ENCODE measurements around the gene CLNK. TPM values are rescaled to one million over a fixed set of nuclear protein-coding genes. Genes with fewer than 3 reads are reported as not detected.

The CLNK gene
- total and polyA plus RNA-seq, 4 donors = under 0.01 to 0.01 (median under 0.01) TPM; not detected in 1

GRCh38 chr4:10526429-10527222 is 157.9 kb downstream of the CLNK start:
- WGBS = 77% methylated on average over 12 of the region's 12 CpGs
- no peak overlapping the region for H3K27ac ChIP-seq (ENCODE audit: low read depth in 1 of 2, low read length in 2 of 2)
- no peaks in the 10 kb centered on the region for H3K4me1 ChIP-seq (ENCODE audit: control insufficient read depth in 4 of 4, insufficient read depth in 4 of 4, low read length in 3 of 4)
- H3K27me3 ChIP-seq (ENCODE audit: control insufficient read depth in 4 of 4, insufficient read depth in 4 of 4, low read length in 3 of 4) = no peaks in the 10 kb centered on the region
- TF ChIP-seq FOXA1 (IDR thresholded peaks at IDR 0.05) (no peak), EGR1 (IDR thresholded peaks at IDR 0.05; ENCODE audit: low read depth in 2 of 2) (no peak), NR2F2 (IDR thresholded peaks at IDR 0.05) (no peak), TAF1 (conservative IDR thresholded peaks at IDR 0.05) (no peak), RXRA (IDR thresholded peaks at IDR 0.05) (no peak), HNF4A (conservative IDR thresholded peaks at IDR 0.05) (no peak), RAD21 (IDR thresholded peaks at IDR 0.05) (no peak), YY1 (IDR thresholded peaks at IDR 0.05) (no peak), GABPA (IDR thresholded peaks at IDR 0.05 in 1 of 2, conservative IDR thresholded peaks at IDR 0.05 in 1 of 2) (no peak), HNF4G (IDR thresholded peaks at IDR 0.05) (no peak)
- TF ChIP-seq, protein P1, sequence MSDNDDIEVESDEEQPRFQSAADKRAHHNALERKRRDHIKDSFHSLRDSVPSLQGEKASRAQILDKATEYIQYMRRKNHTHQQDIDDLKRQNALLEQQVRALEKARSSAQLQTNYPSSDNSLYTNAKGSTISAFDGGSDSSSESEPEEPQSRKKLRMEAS (IDR thresholded peaks at IDR 0.05) = no peak
- TF ChIP-seq, protein P2, sequence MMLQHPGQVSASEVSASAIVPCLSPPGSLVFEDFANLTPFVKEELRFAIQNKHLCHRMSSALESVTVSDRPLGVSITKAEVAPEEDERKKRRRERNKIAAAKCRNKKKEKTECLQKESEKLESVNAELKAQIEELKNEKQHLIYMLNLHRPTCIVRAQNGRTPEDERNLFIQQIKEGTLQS (IDR thresholded peaks at IDR 0.05) = no peak
- H3K4me3 ChIP-seq (ENCODE audit: low read depth in 1 of 3, low read length in 3 of 3) = no peak overlapping the region
- H3K9ac ChIP-seq (ENCODE audit: low read depth in 1 of 2, low read length in 2 of 2) = no peak overlapping the region
- H3K9me3 ChIP-seq (ENCODE audit: control insufficient read depth in 4 of 4, low read length in 3 of 4) = no peaks in the 10 kb centered on the region
- DNase-seq (ENCODE audit: low spot score) = no peak
- no peaks in the 10 kb centered on the region for H3K36me3 ChIP-seq (ENCODE audit: control insufficient read depth in 4 of 4, insufficient read depth in 3 of 4, low read depth in 1 of 4, low read length in 3 of 4)

- Histone ChIP-seq H3K36me3 (ENCODE audit: control insufficient read depth in 4 of 4, insufficient read depth in 3 of 4, low read depth in 1 of 4, low read length in 3 of 4) (no peaks in the 10 kb centered on the region), H3K4me1 (ENCODE audit: control insufficient read depth in 4 of 4, insufficient read depth in 4 of 4, low read length in 3 of 4) (no peaks in the 10 kb centered on the region), H3K9me3 (ENCODE audit: control insufficient read depth in 4 of 4, low read length in 3 of 4) (no peaks in the 10 kb centered on the region), H3K9ac (ENCODE audit: low read depth in 1 of 2, low read length in 2 of 2) (no peak overlapping the region), H3K27ac (ENCODE audit: low read depth in 1 of 2, low read length in 2 of 2) (no peak overlapping the region), H3K27me3 (ENCODE audit: control insufficient read depth in 4 of 4, insufficient read depth in 4 of 4, low read length in 3 of 4) (no peaks in the 10 kb centered on the region), H3K4me3 (ENCODE audit: low read depth in 1 of 3, low read length in 3 of 3) (no peak overlapping the region)
- DNase-seq (ENCODE audit: low spot score) = no peak
- TF ChIP-seq REST (IDR thresholded peaks at IDR 0.05) (no peak), YY1 (IDR thresholded peaks at IDR 0.05) (no peak), NR2F2 (IDR thresholded peaks at IDR 0.05) (no peak), HNF4G (IDR thresholded peaks at IDR 0.05) (no peak), JUND (IDR thresholded peaks at IDR 0.05) (no peak), RXRA (IDR thresholded peaks at IDR 0.05) (no peak), RAD21 (IDR thresholded peaks at IDR 0.05) (no peak), SP1 (IDR thresholded peaks at IDR 0.05) (no peak), CTCF (IDR thresholded peaks at IDR 0.05; ENCODE audit: low read depth, low read length, missing input control) (no peak), FOXA2 (IDR thresholded peaks at IDR 0.05) (no peak), EGR1 (IDR thresholded peaks at IDR 0.05; ENCODE audit: low read depth in 2 of 2) (no peak), GABPA (IDR thresholded peaks at IDR 0.05 in 1 of 2, conservative IDR thresholded peaks at IDR 0.05 in 1 of 2) (no peak), TAF1 (conservative IDR thresholded peaks at IDR 0.05) (no peak), FOXA1 (IDR thresholded peaks at IDR 0.05) (no peak), HNF4A (conservative IDR thresholded peaks at IDR 0.05) (no peak)
- TF ChIP-seq, protein P1 (IDR thresholded peaks at IDR 0.05) = no peak
- TF ChIP-seq, protein P2 (IDR thresholded peaks at IDR 0.05) = no peak
- TF ChIP-seq, protein P3, sequence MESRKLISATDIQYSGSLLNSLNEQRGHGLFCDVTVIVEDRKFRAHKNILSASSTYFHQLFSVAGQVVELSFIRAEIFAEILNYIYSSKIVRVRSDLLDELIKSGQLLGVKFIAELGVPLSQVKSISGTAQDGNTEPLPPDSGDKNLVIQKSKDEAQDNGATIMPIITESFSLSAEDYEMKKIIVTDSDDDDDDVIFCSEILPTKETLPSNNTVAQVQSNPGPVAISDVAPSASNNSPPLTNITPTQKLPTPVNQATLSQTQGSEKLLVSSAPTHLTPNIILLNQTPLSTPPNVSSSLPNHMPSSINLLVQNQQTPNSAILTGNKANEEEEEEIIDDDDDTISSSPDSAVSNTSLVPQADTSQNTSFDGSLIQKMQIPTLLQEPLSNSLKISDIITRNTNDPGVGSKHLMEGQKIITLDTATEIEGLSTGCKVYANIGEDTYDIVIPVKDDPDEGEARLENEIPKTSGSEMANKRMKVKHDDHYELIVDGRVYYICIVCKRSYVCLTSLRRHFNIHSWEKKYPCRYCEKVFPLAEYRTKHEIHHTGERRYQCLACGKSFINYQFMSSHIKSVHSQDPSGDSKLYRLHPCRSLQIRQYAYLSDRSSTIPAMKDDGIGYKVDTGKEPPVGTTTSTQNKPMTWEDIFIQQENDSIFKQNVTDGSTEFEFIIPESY (IDR thresholded peaks at IDR 0.05) = no peak
- 72% methylated on average over 5 of the region's 5 CpGs for WGBS
These were observed 160.3 kb downstream of the CLNK start for GRCh38 chr4:10524196-10524833.
